ENCODE data around the gene METTL25.

METTL25 gene

GRCh38 chr12:82426081-82426480, 67.8 kb downstream of the METTL25 start:
- no peak overlapping the region for H3K4me3 ChIP-seq (ENCODE audit: low read length)
- TF ChIP-seq ZNF274 (IDR thresholded peaks at IDR 0.05; ENCODE audit: low read depth, low read length) = no peak

GRCh38 chr12:82426586-82426985, 68.3 kb downstream of the METTL25 start:
- TF ChIP-seq ZNF274 (IDR thresholded peaks at IDR 0.05; ENCODE audit: low read depth, low read length) = no peak
- no peak overlapping the region for H3K4me3 ChIP-seq (ENCODE audit: low read length)

GRCh38 chr12:82430541-82431145, 72.3 kb downstream of the METTL25 start:
- H3K4me3 ChIP-seq (ENCODE audit: low read length) = no peak overlapping the region
- no peak for TF ChIP-seq ZNF274 (IDR thresholded peaks at IDR 0.05; ENCODE audit: low read depth, low read length)

GRCh38 chr12:82434392-82434911, 76.1 kb downstream of the METTL25 start:
- H3K4me3 ChIP-seq (ENCODE audit: low read length) = no peak overlapping the region
- TF ChIP-seq ZNF274 (IDR thresholded peaks at IDR 0.05; ENCODE audit: low read depth, low read length) = no peak

GRCh38 chr12:82436354-82436753, 78.0 kb downstream of the METTL25 start:
- TF ChIP-seq ZNF274 (IDR thresholded peaks at IDR 0.05; ENCODE audit: low read depth, low read length) = no peak
- H3K4me3 ChIP-seq (ENCODE audit: low read length) = no peak overlapping the region

GRCh38 chr12:82437744-82438143, 79.4 kb downstream of the METTL25 start:
- no peak for TF ChIP-seq ZNF274 (IDR thresholded peaks at IDR 0.05; ENCODE audit: low read depth, low read length)
- H3K4me3 ChIP-seq (ENCODE audit: low read length) = no peak overlapping the region

- TF ChIP-seq ZNF274 (IDR thresholded peaks at IDR 0.05; ENCODE audit: low read depth, low read length) = no peak
- H3K4me3 ChIP-seq (ENCODE audit: low read length) = no peak overlapping the region
Measured at GRCh38 chr12:82438356-82438755, 80.0 kb downstream of the METTL25 start.

GRCh38 chr12:82440885-82441284, 82.6 kb downstream of the METTL25 start:
- H3K4me3 ChIP-seq (ENCODE audit: low read length) = no peak overlapping the region
- TF ChIP-seq ZNF274 (IDR thresholded peaks at IDR 0.05; ENCODE audit: low read depth, low read length) = no peak

GRCh38 chr12:82448911-82449578, 90.7 kb downstream of the METTL25 start:
- H3K4me3 ChIP-seq (ENCODE audit: low read length) = no peak overlapping the region
- TF ChIP-seq ZNF274 (IDR thresholded peaks at IDR 0.05; ENCODE audit: low read depth, low read length) = no peak

GRCh38 chr12:82456633-82457032, 98.3 kb downstream of the METTL25 start:
- no peak for TF ChIP-seq ZNF274 (IDR thresholded peaks at IDR 0.05; ENCODE audit: low read depth, low read length)
- no peak overlapping the region for H3K4me3 ChIP-seq (ENCODE audit: low read length)

- TF ChIP-seq ZNF274 (IDR thresholded peaks at IDR 0.05; ENCODE audit: low read depth, low read length) = no peak
- no peak overlapping the region for H3K4me3 ChIP-seq (ENCODE audit: low read length)
Measured at GRCh38 chr12:82458101-82458500, 99.8 kb downstream of the METTL25 start.

GRCh38 chr12:82461393-82461792, 103.1 kb downstream of the METTL25 start:
- TF ChIP-seq ZNF274 (IDR thresholded peaks at IDR 0.05; ENCODE audit: low read depth, low read length) = no peak
- no peak overlapping the region for H3K4me3 ChIP-seq (ENCODE audit: low read length)

- H3K4me3 ChIP-seq (ENCODE audit: low read length) = no peak overlapping the region
- no peak for TF ChIP-seq ZNF274 (IDR thresholded peaks at IDR 0.05; ENCODE audit: low read depth, low read length)
Measured at GRCh38 chr12:82461836-82462235, 103.5 kb downstream of the METTL25 start.

- H3K4me3 ChIP-seq (ENCODE audit: low read length) = no peak overlapping the region
- no peak for TF ChIP-seq ZNF274 (IDR thresholded peaks at IDR 0.05; ENCODE audit: low read depth, low read length)
Measured at GRCh38 chr12:82468563-82468962, 110.2 kb downstream of the METTL25 start.

- no peak overlapping the region for H3K4me3 ChIP-seq (ENCODE audit: low read length)
- TF ChIP-seq ZNF274 (IDR thresholded peaks at IDR 0.05; ENCODE audit: low read depth, low read length) = no peak
Measured at GRCh38 chr12:82470906-82471512, 112.7 kb downstream of the METTL25 start.

Measured in GM08714 (cell line).